C1 segment of cervical spinal cord (tissue), 14 donors: ENCODE measurements around the gene SH3RF3.

ENCODE experiments used
- DNase-seq, 14 donors: peaks; one replicate each; lab custom pipeline; 2025; lab: John Stamatoyannopoulos, UW

Gene SH3RF3

GRCh38 chr2:109516445-109517117 is 387.6 kb downstream of the SH3RF3 start:
- DNase-seq: no peak

- no peak for DNase-seq
Observed at GRCh38 chr2:109517118-109517889, 388.3 kb downstream of the SH3RF3 start.

GRCh38 chr2:109519513-109519912 is 390.5 kb downstream of the SH3RF3 start:
- no peak for DNase-seq

- DNase-seq: peak in 1 of 14 donors; percentile 5
Observed at GRCh38 chr2:109521233-109522062, 392.4 kb downstream of the SH3RF3 start.

- no peak for DNase-seq
Observed at GRCh38 chr2:109522063-109522374, 393.0 kb downstream of the SH3RF3 start.

- no peak for DNase-seq
Observed at GRCh38 chr2:109523121-109523520, 394.1 kb downstream of the SH3RF3 start.

- DNase-seq: no peak
Observed at GRCh38 chr2:109523536-109524361, 394.7 kb downstream of the SH3RF3 start.

- no peak for DNase-seq
Observed at GRCh38 chr2:109525836-109526235, 396.8 kb downstream of the SH3RF3 start.

GRCh38 chr2:109526442-109526970 is 397.5 kb downstream of the SH3RF3 start:
- no peak for DNase-seq

- DNase-seq: no peak
Observed at GRCh38 chr2:109527079-109527478, 398.1 kb downstream of the SH3RF3 start.

GRCh38 chr2:109527846-109528705 is 399.1 kb downstream of the SH3RF3 start:
- no peak for DNase-seq

- no peak for DNase-seq
Observed at GRCh38 chr2:109528811-109529501, 400.0 kb downstream of the SH3RF3 start.

- no peak for DNase-seq
Observed at GRCh38 chr2:109529532-109530449, 400.8 kb downstream of the SH3RF3 start.

- no peak for DNase-seq
Observed at GRCh38 chr2:109530712-109531111, 401.7 kb downstream of the SH3RF3 start.

GRCh38 chr2:109531221-109531620 is 402.2 kb downstream of the SH3RF3 start:
- DNase-seq: no peak

- DNase-seq: no peak
Observed at GRCh38 chr2:109531896-109532727, 403.1 kb downstream of the SH3RF3 start.

- DNase-seq: no peak
Observed at GRCh38 chr2:109532728-109533076, 403.7 kb downstream of the SH3RF3 start.

- DNase-seq: no peak
Observed at GRCh38 chr2:109533823-109534222, 404.8 kb downstream of the SH3RF3 start.
